Glutamatergic neuron (in vitro differentiated cells): Measurements from ENCODE around the gene UBE2J2. TPM values are rescaled to one million over a fixed set of nuclear protein-coding genes. Genes with fewer than 3 reads are reported as not detected.

Source experiments
- DNase-seq: peaks from one replicate; pipeline ENCODE4 v3.0.0; 2022
- H3K27ac Mint-ChIP-seq: one replicate; pipeline ENCODE4 v1.8.0; 2020; ENCODE audit warnings: mild to moderate bottlenecking, mixed read lengths, inconsistent platforms; ENCODE audit not compliant: unreplicated experiment
- H3K27me3 Mint-ChIP-seq: one replicate; pipeline ENCODE4 v1.8.0; 2020; ENCODE audit warnings: mild to moderate bottlenecking, moderate library complexity, mixed read lengths, inconsistent platforms; ENCODE audit not compliant: unreplicated experiment
- H3K36me3 Mint-ChIP-seq: one replicate; pipeline ENCODE4 v1.8.0; 2020; ENCODE audit warnings: mild to moderate bottlenecking, mixed read lengths, inconsistent platforms; ENCODE audit not compliant: unreplicated experiment
- H3K4me1 Mint-ChIP-seq: one replicate; pipeline ENCODE4 v1.8.0; 2020; ENCODE audit warnings: mild to moderate bottlenecking, low read depth, mixed read lengths, inconsistent platforms; ENCODE audit not compliant: unreplicated experiment
- H3K4me3 Mint-ChIP-seq: one replicate; pipeline ENCODE4 v1.8.0; 2020; ENCODE audit warnings: mild to moderate bottlenecking, mixed read lengths, inconsistent platforms; ENCODE audit not compliant: unreplicated experiment
- H3K9me3 Mint-ChIP-seq: one replicate; pipeline ENCODE4 v1.8.0; 2020; ENCODE audit warnings: mild to moderate bottlenecking, moderate library complexity, mixed read lengths, inconsistent platforms; ENCODE audit not compliant: unreplicated experiment
- CTCF ChIP-seq: fragments of 200-600 bp; sonication (generic); IDR thresholded peaks from one replicate; pipeline ENCODE4 v1.5.0; 2021; ENCODE audit not compliant: partially characterized antibody, unreplicated experiment
- total RNA-seq: library from RNA; stranded (reverse); fragmentation: NEBNext Ultra II Directional; extraction: Animal tissue kit (Norgen Biotek cat#: 25700); gene quantifications from one replicate; pipeline ENCODE4 v1.2.1, GENCODE V29; 2021; ENCODE audit not compliant: unreplicated experiment

The UBE2J2 gene
- total RNA-seq, 1 donor from 2014 or later, result 88.1 TPM

DNA sequence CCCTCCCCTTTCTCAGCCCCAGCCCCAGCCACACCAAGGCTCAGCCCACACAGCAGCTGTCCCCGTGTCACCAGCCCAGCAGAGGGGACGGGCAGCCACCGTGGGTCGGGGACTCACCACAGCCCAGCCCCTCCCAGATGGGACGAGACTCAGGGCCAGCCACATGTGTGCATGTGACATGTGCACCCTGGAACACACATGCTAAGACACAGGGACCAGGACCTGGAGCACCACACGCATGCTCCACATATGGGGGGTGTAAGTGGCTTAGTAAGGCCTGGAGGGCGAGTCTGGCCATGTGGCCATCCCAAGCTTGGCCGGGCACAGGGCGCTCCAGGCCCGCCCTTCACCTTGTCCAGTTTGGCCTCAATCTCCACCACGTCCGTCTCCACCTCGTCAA is 30.1 kb upstream of the UBE2J2 start:
- DNase-seq, result no peak
- H3K27me3 Mint-ChIP-seq, result peaks cover 39% of the 10 kb centered on the region
- H3K27ac Mint-ChIP-seq, result peak overlapping the region; percentile 84
- peaks cover 27% of the 10 kb centered on the region for H3K9me3 Mint-ChIP-seq
- TF ChIP-seq CTCF, result no peak
- H3K36me3 Mint-ChIP-seq, result no peaks in the 10 kb centered on the region
- peaks cover 6% of the 10 kb centered on the region for H3K4me1 Mint-ChIP-seq
- peak overlapping the region; percentile 77 for H3K4me3 Mint-ChIP-seq

- peak; percentile 57 for DNase-seq
- TF ChIP-seq CTCF, result no peak
- Mint-ChIP-seq H3K4me1 (peaks cover 6% of the 10 kb centered on the region), H3K27ac (peak overlapping the region; percentile 86), H3K9me3 (peaks cover 30% of the 10 kb centered on the region), H3K4me3 (peak overlapping the region; percentile 70), H3K36me3 (no peaks in the 10 kb centered on the region), H3K27me3 (peaks cover 42% of the 10 kb centered on the region)
Measured at GRCh38 chr1:1302951-1303509, 29.4 kb upstream of the UBE2J2 start.

- Mint-ChIP-seq H3K27ac (peak overlapping the region; percentile 52), H3K36me3 (no peaks in the 10 kb centered on the region), H3K4me1 (peaks cover 6% of the 10 kb centered on the region), H3K9me3 (peaks cover 30% of the 10 kb centered on the region), H3K4me3 (no peak overlapping the region), H3K27me3 (peaks cover 41% of the 10 kb centered on the region)
- DNase-seq, result peak; percentile 45
- peak; percentile 69 for TF ChIP-seq CTCF
Measured at GRCh38 chr1:1302006-1302430, 28.4 kb upstream of the UBE2J2 start.

GRCh38 chr1:1300352-1300739 is 26.7 kb upstream of the UBE2J2 start:
- Mint-ChIP-seq H3K27me3 (peaks cover 36% of the 10 kb centered on the region), H3K4me3 (no peak overlapping the region), H3K27ac (peak overlapping the region; percentile 90), H3K4me1 (peaks cover 6% of the 10 kb centered on the region), H3K36me3 (no peaks in the 10 kb centered on the region), H3K9me3 (peaks cover 21% of the 10 kb centered on the region)
- peak; percentile 13 for TF ChIP-seq CTCF
- DNase-seq, result peak; percentile 16

DNA sequence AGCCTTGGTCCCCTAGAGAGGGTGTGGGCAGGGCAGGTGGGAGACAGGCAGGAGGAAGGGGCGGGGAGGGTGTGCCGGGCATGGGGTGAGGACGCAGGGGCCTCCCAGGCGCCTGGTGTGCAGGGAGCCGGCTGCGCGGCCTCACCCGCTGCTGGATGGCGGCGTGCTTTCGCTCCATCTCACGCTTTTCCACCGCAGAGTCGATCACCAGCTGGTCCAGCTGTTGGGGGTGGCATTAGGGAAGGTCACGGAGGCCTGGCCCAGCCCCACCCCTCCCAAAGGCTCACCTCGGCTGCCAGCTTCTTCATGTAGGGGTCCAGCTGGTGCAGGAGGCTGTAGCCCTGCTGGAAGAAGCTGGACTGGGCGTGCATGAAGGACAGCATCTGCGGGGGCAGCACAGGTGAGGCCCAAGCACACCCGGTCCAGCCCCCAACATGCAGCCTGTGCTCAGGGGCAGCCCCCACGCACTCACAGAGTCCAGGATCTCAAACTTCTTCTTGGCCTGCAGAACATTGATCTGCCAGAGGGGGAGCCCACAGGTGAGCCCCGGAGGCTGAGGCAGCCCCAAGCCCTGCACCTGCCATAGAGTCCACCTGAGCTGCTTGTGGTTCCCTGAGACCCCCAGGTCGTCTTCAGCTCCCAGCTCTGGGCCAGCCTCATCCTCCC is 26.2 kb upstream of the UBE2J2 start:
- peak; percentile 73 for TF ChIP-seq CTCF
- Mint-ChIP-seq H3K4me3 (peak overlapping the region; percentile 30), H3K9me3 (peaks cover 21% of the 10 kb centered on the region), H3K27me3 (peaks cover 39% of the 10 kb centered on the region), H3K27ac (peak overlapping the region; percentile 90), H3K4me1 (peaks cover 6% of the 10 kb centered on the region), H3K36me3 (no peaks in the 10 kb centered on the region)
- peak; percentile 36 for DNase-seq
